GM12878 (cell line): ENCODE measurements around the gene FIBIN. TPM values are rescaled to one million over a fixed set of nuclear protein-coding genes. Genes with fewer than 3 reads are reported as not detected.

ENCODE experiments used
- ATAC-seq: fragments of 200-7000 bp; cut with Tn5 transposase; 3 replicates; pipeline ENCODE4 v1.9.1; 2020; ENCODE audit warnings: mild to moderate bottlenecking, moderate library complexity
- BruUV-seq: library from RNA; stranded (reverse); fragments of 400-500 nt; replicated peaks from 2 replicates; lab custom pipeline; 2021; lab: Mats Ljungman, UMichigan
- CTCF ChIA-PET: fragments of 300-600 bp; sonication (Branson Sonifier 250); formaldehyde crosslinking; extraction: SDS; loops from one replicate; lab custom pipeline; 2021; ENCODE audit warnings: inconsistent platforms; lab: Yijun Ruan, JAX
- POLR2A ChIA-PET: fragments of 350-600 bp; formaldehyde crosslinking; extraction: SDS; loops from one replicate; lab custom pipeline; 2021; ENCODE audit warnings: inconsistent platforms; lab: Charles Lee
- RAD21 ChIA-PET: fragments of 300-600 bp; sonication (Branson Sonifier 250); formaldehyde crosslinking; loops from one replicate; lab custom pipeline; 2023; ENCODE audit warnings: antibody characterized with exemption; ENCODE audit not compliant: unreplicated experiment; lab: Charles Lee
- SMC1A ChIA-PET: fragments of 300-600 bp; sonication (Branson Sonifier 250); formaldehyde crosslinking; loops from one replicate; lab custom pipeline; 2023; ENCODE audit not compliant: unreplicated experiment, uncharacterized antibody; lab: Charles Lee
- DNase-seq: peaks from one replicate; pipeline ENCODE4 v3.0.0-alpha.2; 2011; ENCODE audit warnings: low read depth, low spot score
- FAIRE-seq: peaks from 3 replicates; lab custom pipeline; 2011; peaks lifted over from hg19 to GRCh38; lab: Jason Lieb, UNC
- H2AFZ ChIP-seq: 2 replicates; pipeline ENCODE4 v1.6.0; 2011; ENCODE audit warnings: low read depth, low read length, control low read depth; ENCODE audit not compliant: control insufficient read depth
- H3K27ac ChIP-seq: 2 replicates; pipeline ENCODE4 v1.5.1; 2011; ENCODE audit warnings: control low read depth; ENCODE audit not compliant: control insufficient read depth, insufficient read depth
- H3K27me3 ChIP-seq, 2 experiments: replicated peaks in 1 of 2; 2 replicates each; pipeline versions ENCODE4 v1.6.0 to v1.6.1; 2011; ENCODE audit warnings: low read length in 1 of 2; ENCODE audit not compliant: control insufficient read depth in 2 of 2, insufficient read depth in 2 of 2
- H3K36me3 ChIP-seq, 2 experiments: 2 replicates each; pipeline ENCODE4 v1.5.1; 2011; ENCODE audit warnings: low read length in 1 of 2; ENCODE audit not compliant: control insufficient read depth in 2 of 2, insufficient read depth in 2 of 2
- H3K4me1 ChIP-seq: 2 replicates; pipeline ENCODE4 v1.6.1; 2011; ENCODE audit warnings: mild to moderate bottlenecking, low read length, moderate library complexity, mixed read lengths; ENCODE audit not compliant: control insufficient read depth, insufficient read depth
- H3K4me2 ChIP-seq: 2 replicates; pipeline ENCODE4 v1.6.0; 2011; ENCODE audit warnings: control low read depth; ENCODE audit not compliant: control insufficient read depth, insufficient read depth
- H3K4me3 ChIP-seq: fragments of 200-600 bp; sonication (generic); 2 replicates; pipeline ENCODE4 v1.5.1; 2016
- H3K79me2 ChIP-seq: 2 replicates; pipeline ENCODE4 v1.6.0; 2011; ENCODE audit warnings: low read length; ENCODE audit not compliant: control insufficient read depth, insufficient read depth
- H3K9ac ChIP-seq: 2 replicates; pipeline ENCODE4 v1.8.0; 2011; ENCODE audit warnings: low read length, control low read depth, mixed read lengths; ENCODE audit not compliant: control insufficient read depth, insufficient read depth
- H3K9me3 ChIP-seq: replicated peaks from 3 replicates; pipeline ENCODE4 v1.5.1; 2011; ENCODE audit warnings: mild to moderate bottlenecking, low read length; ENCODE audit not compliant: control insufficient read depth, insufficient read depth
- H4K20me1 ChIP-seq: 2 replicates; pipeline ENCODE4 v1.6.0; 2011; ENCODE audit not compliant: control insufficient read depth, insufficient read depth
- ESRRA ChIP-seq: IDR thresholded peaks from 2 replicates; pipeline ENCODE4 v1.6.1; 2012; ENCODE audit warnings: mild to moderate bottlenecking, low read length, improper control_type of control experiment
- ETV6 ChIP-seq, 2 experiments: fragments of 450-650 bp in 1 of 2; IDR thresholded peaks in 1 of 2; conservative IDR thresholded peaks in 1 of 2; 2 replicates each; pipeline ENCODE4 v1.6.1; 2014; ENCODE audit warnings: antibody characterized with exemption in 1 of 2, borderline replicate concordance in 1 of 2, low read depth in 1 of 2, mild to moderate bottlenecking in 1 of 2, moderate library complexity in 1 of 2
- SREBF2 ChIP-seq: IDR thresholded peaks from 2 replicates; pipeline ENCODE4 v1.6.1; 2012; ENCODE audit warnings: mild to moderate bottlenecking, low read length
- TCF12 ChIP-seq: IDR thresholded peaks from 2 replicates; pipeline ENCODE4 v1.6.1; 2011; ENCODE audit warnings: low read depth, mild to moderate bottlenecking, low read length
- ZBTB40 ChIP-seq: fragments of 450-650 bp; IDR thresholded peaks from 2 replicates; pipeline ENCODE4 v1.6.1; 2016; ENCODE audit warnings: mild to moderate bottlenecking, moderate library complexity, borderline replicate concordance
- WGBS: methylation state at CpG from one replicate; pipeline ENCODE4 v1.1.6; 2016; ENCODE audit warnings: low lambda C conversion rate; ENCODE audit not compliant: insufficient replicate concordance, insufficient coverage; ENCODE audit errors: missing lambda C conversion rate; 5-methylcytosine and 5-hydroxymethylcytosine counted together
- in situ Hi-C: fragments of 300-500 bp; cut with MboI; formaldehyde crosslinking; loops from 9 replicates; pipeline ENCODE4 v1.14.3; 2018; ENCODE audit warnings: mixed read lengths
- intact Hi-C: fragments of 100-400 bp; cut with micrococcal nuclease; formaldehyde crosslinking; loops from one replicate; pipeline ENCODE4 v1.14.2; 2022; ENCODE audit not compliant: unreplicated experiment
- polyA plus RNA-seq, 11 experiments: library from polyadenylated mRNA; depleted of rRNA in 4 of 11; unstranded in 6 of 11; stranded (reverse) in 5 of 11; fragments of >200 nt; fragmentation: Nextera tagmentation in 4 of 11; fragmentation: Illumina TruSeq in 1 of 11; extraction: Ambion mirVana in 4 of 11; extraction: Trizol in 1 of 11; gene quantifications; 1 replicate in 1 of 11; 2 replicates in 10 of 11; pipeline versions ENCODE4 v1.2.1 to v1.2.3, GENCODE V29; 2011 to 2016; ENCODE audit warnings: inconsistent platforms in 2 of 11, missing spikeins in 2 of 11, low read depth in 1 of 11
- total RNA-seq, 4 experiments: library from RNA; depleted of rRNA in 3 of 4; stranded (reverse); fragments of >200 nt in 3 of 4; fragmentation: Illumina TruSeq in 1 of 4; extraction: Trizol in 1 of 4; gene quantifications; 2 replicates each; pipeline versions ENCODE4 v1.2.1 to v1.2.3, GENCODE V29; 2013 to 2021

FIBIN gene
- total and polyA plus RNA-seq, 10 of the 15 experiments (the other 5 are each of a cell fraction or from before 2014, with no cell fraction given), result not detected

GRCh38 chr11:26953770-26954392, 40.0 kb upstream of the FIBIN start:
- ChIA-PET POLR2A (no interaction called here), RAD21 (no interaction called here)
- BruUV-seq, result no TSS peak

GRCh38 chr11:26958005-26958701, 35.8 kb upstream of the FIBIN start:
- Histone ChIP-seq H3K9me3 (no peaks in the 10 kb centered on the region), H3K27ac (no peak overlapping the region), H3K4me1 (no peaks in the 10 kb centered on the region), H4K20me1 (no peaks in the 10 kb centered on the region), H3K4me3 (no peak overlapping the region), H3K9ac (no peak overlapping the region), H3K79me2 (no peaks in the 10 kb centered on the region), H3K4me2 (no peak overlapping the region), H3K27me3 (no peaks in the 10 kb centered on the region), H3K36me3 (no peaks in the 10 kb centered on the region), H2AFZ (no peak overlapping the region)
- in situ Hi-C loops (no loop called here), intact Hi-C loops (no loop called here)
- TF ChIP-seq ESRRA (no peak), ZBTB40 (no peak)
- SMC1A ChIA-PET, result no interaction called here
- ATAC-seq, result no peak
- POLR2A ChIA-PET, result no interaction called here
- DNase-seq, result no peak
- no TSS peak for BruUV-seq
- 12% methylated on average over 2 of the region's 2 CpGs for WGBS
- RAD21 ChIA-PET, result no interaction called here
- CTCF ChIA-PET, result no interaction called here
- no peak for FAIRE-seq

More at GRCh38 chr11:26953770-26954392, 40.0 kb upstream of the FIBIN start:
- Histone ChIP-seq H3K27me3 (no peaks in the 10 kb centered on the region), H3K9me3 (no peaks in the 10 kb centered on the region), H3K4me3 (no peak overlapping the region), H3K36me3 (no peaks in the 10 kb centered on the region), H3K79me2 (no peaks in the 10 kb centered on the region), H2AFZ (no peak overlapping the region), H3K4me1 (no peaks in the 10 kb centered on the region), H4K20me1 (no peaks in the 10 kb centered on the region), H3K4me2 (no peak overlapping the region), H3K9ac (no peak overlapping the region), H3K27ac (no peak overlapping the region)
- intact Hi-C loops, result no loop called here
- DNase-seq, result no peak
- in situ Hi-C loops, result no loop called here
- SMC1A ChIA-PET, result interaction anchor here (1.4 kb wide), 1 partner anchor 448 kb away, joined by 3 read pairs; no protein-coding TSS in a partner anchor
- WGBS, result 19% methylated on average over 7 of the region's 7 CpGs
- CTCF ChIA-PET, result no interaction called here
- TF ChIP-seq ETV6 (conservative IDR thresholded peaks at IDR 0.05 in 1 of 2, IDR thresholded peaks at IDR 0.05 in 1 of 2; ENCODE audit: borderline replicate concordance in 1 of 2, low read depth in 1 of 2), result no peak
- no peak for TF ChIP-seq SREBF2
- no peak for TF ChIP-seq TCF12
- no peak for ATAC-seq
- no peak for FAIRE-seq
